Upper lobe of left lung (tissue), 6 donors: ENCODE data around the gene PRKAG2. TPM values are rescaled to one million over a fixed set of nuclear protein-coding genes. Genes with fewer than 3 reads are reported as not detected.

Experiments
- ATAC-seq, 2 donors: fragments of 200-7000 bp; cut with Tn5 transposase; one replicate each; pipeline ENCODE4 v1.9.1; 2022; ENCODE audit warnings: mild to moderate bottlenecking in 2 of 2, moderate library complexity in 2 of 2; ENCODE audit not compliant: low FRiP score in 2 of 2
- DNase-seq, 2 donors: peaks; one replicate each; pipeline ENCODE4 v3.0.0-alpha.2; 2019 to 2020
- H3K27ac ChIP-seq, 4 donors: fragments of 200-600 bp; sonication (generic); one replicate each; pipeline ENCODE4 v1.5.1; 2016 to 2019
- H3K27me3 ChIP-seq, 4 donors: fragments of 200-600 bp; sonication (generic); one replicate each; pipeline ENCODE4 v1.5.1; 2017 to 2019
- H3K36me3 ChIP-seq, 4 donors: fragments of 200-600 bp; sonication (generic); one replicate each; pipeline ENCODE4 v1.5.1; 2016 to 2019
- H3K4me1 ChIP-seq, 4 donors: fragments of 200-600 bp; sonication (generic); one replicate each; pipeline ENCODE4 v1.5.1; 2018 to 2019
- H3K4me3 ChIP-seq, 4 donors: fragments of 200-600 bp; sonication (generic); one replicate each; pipeline ENCODE4 v1.5.1; 2017 to 2019; ENCODE audit warnings: mild to moderate bottlenecking in 2 of 4, moderate library complexity in 1 of 4
- H3K9me3 ChIP-seq, 4 donors: fragments of 200-600 bp; sonication (generic); one replicate each; pipeline ENCODE4 v1.5.1; 2018 to 2019
- CTCF ChIP-seq, 6 experiments: fragments of 450-650 bp in 4 of 6; fragments of 200-600 bp in 2 of 6; sonication (generic) in 2 of 6; IDR thresholded peaks; one replicate each; pipeline ENCODE4 v1.5.1; 2016 to 2019; ENCODE audit warnings: antibody characterized with exemption in 6 of 6
- EP300 ChIP-seq, 4 donors: sonication (generic); formaldehyde crosslinking; IDR thresholded peaks; one replicate each; pipeline ENCODE4 v1.5.1; 2017; ENCODE audit warnings: antibody characterized with exemption in 4 of 4, control low read depth in 2 of 4
- POLR2A ChIP-seq, 4 donors: fragments of 450-650 bp; IDR thresholded peaks; one replicate each; pipeline ENCODE4 v1.5.1; 2016 to 2017; ENCODE audit warnings: antibody characterized with exemption in 4 of 4, mild to moderate bottlenecking in 2 of 4
- POLR2AphosphoS5 ChIP-seq, 2 donors: sonication (generic); formaldehyde crosslinking; IDR thresholded peaks; one replicate each; pipeline ENCODE4 v1.5.1; 2017; ENCODE audit warnings: antibody characterized with exemption in 2 of 2
- WGBS, 2 donors: methylation state at CpG; one replicate each; pipeline ENCODE4 v1.1.5; 2017 to 2018; 5-methylcytosine and 5-hydroxymethylcytosine counted together
- total RNA-seq, 6 donors: library from RNA; depleted of rRNA in 4 of 6; stranded (reverse); fragments of >200 nt in 4 of 6; gene quantifications; one replicate each; pipeline versions ENCODE4 v1.1.0 to v1.2.1, GENCODE V29; 2016 to 2021
- donor health status: DM: no; HTN: no; CAD: no; lungs with moderate emphysema.
- donor health status: DM: no; HTN: yes; CAD: no; lungs with severe emphysema.

PRKAG2 gene
- total RNA-seq, 6 donors from 2014 or later: 20.6 to 68.1 (median 29.6) TPM

GRCh38 chr7:151696721-151697514 lies 180.0 kb downstream of the PRKAG2 start:
- Histone ChIP-seq H3K4me3 (no peak overlapping the region), H3K36me3 (no peaks in the 10 kb centered on the region), H3K27me3 (no peaks in the 10 kb centered on the region), H3K4me1 (peaks cover 18 to 23% (median 20%) of the 10 kb centered on the region in 4 donors), H3K9me3 (no peaks in the 10 kb centered on the region), H3K27ac (no peak overlapping the region)
- no peak for DNase-seq
- ATAC-seq: no peak
- WGBS, 2 donors: 78 to 86% methylated on average over 16 to 18 of the region's 18 CpGs
- no peak for TF ChIP-seq EP300 (IDR thresholded peaks at IDR 0.05)
- TF ChIP-seq POLR2A (IDR thresholded peaks at IDR 0.05): no peak
- no peak for TF ChIP-seq POLR2AphosphoS5 (IDR thresholded peaks at IDR 0.05)
- TF ChIP-seq CTCF (IDR thresholded peaks at IDR 0.05): no peak

- WGBS, 2 donors: 89 to 92% methylated on average over 18 to 23 of the region's 24 CpGs
- H3K4me1 ChIP-seq: peaks cover 18 to 23% (median 20%) of the 10 kb centered on the region in 4 donors
- DNase-seq: no peak
- H3K4me3 ChIP-seq: no peak overlapping the region
- H3K9me3 ChIP-seq: no peaks in the 10 kb centered on the region
- no peaks in the 10 kb centered on the region for H3K27me3 ChIP-seq
- TF ChIP-seq POLR2A (IDR thresholded peaks at IDR 0.05): no peak
- TF ChIP-seq EP300 (IDR thresholded peaks at IDR 0.05): no peak
- no peak for TF ChIP-seq POLR2AphosphoS5 (IDR thresholded peaks at IDR 0.05)
- no peak for TF ChIP-seq CTCF (IDR thresholded peaks at IDR 0.05)
- no peaks in the 10 kb centered on the region for H3K36me3 ChIP-seq
- H3K27ac ChIP-seq: peak overlapping the region in 2 of 4 donors; percentile 21 to 47
- ATAC-seq: no peak
These were observed 180.9 kb downstream of the PRKAG2 start for GRCh38 chr7:151695951-151696541.

GRCh38 chr7:151694828-151695580 lies 181.9 kb downstream of the PRKAG2 start:
- no peaks in the 10 kb centered on the region for H3K36me3 ChIP-seq
- TF ChIP-seq CTCF (IDR thresholded peaks at IDR 0.05) (no peak), EP300 (IDR thresholded peaks at IDR 0.05) (peak in 2 of 4 donors; percentile 52 to 67), POLR2AphosphoS5 (IDR thresholded peaks at IDR 0.05) (peak; percentile 30 to 83)
- no peak overlapping the region for H3K4me3 ChIP-seq
- peak overlapping the region; percentile 13 to 54 (median 33) for H3K27ac ChIP-seq
- no peaks in the 10 kb centered on the region for H3K27me3 ChIP-seq
- ATAC-seq (peak in 1 of 2 donors; percentile 23), DNase-seq (peak in 1 of 2 donors; percentile 54)
- H3K4me1 ChIP-seq: peaks cover 18 to 23% (median 20%) of the 10 kb centered on the region in 4 donors
- no peaks in the 10 kb centered on the region for H3K9me3 ChIP-seq
- WGBS, 2 donors: 32 to 35% methylated on average over 7 to 15 of the region's 15 CpGs

- WGBS, 2 donors: 83 to 85% methylated on average over 5 of the region's 5 CpGs
- H3K4me1 ChIP-seq: peaks cover 18 to 23% (median 20%) of the 10 kb centered on the region in 4 donors
These were observed 182.5 kb downstream of the PRKAG2 start for GRCh38 chr7:151694441-151694827.

More at GRCh38 chr7:151694441-151694827, 182.5 kb downstream of the PRKAG2 start:
- H3K4me3 ChIP-seq: no peak overlapping the region
- no peaks in the 10 kb centered on the region for H3K36me3 ChIP-seq
- no peak for DNase-seq
- no peak for TF ChIP-seq CTCF (IDR thresholded peaks at IDR 0.05)
- TF ChIP-seq POLR2A (IDR thresholded peaks at IDR 0.05): no peak
- TF ChIP-seq POLR2AphosphoS5 (IDR thresholded peaks at IDR 0.05): no peak
- no peak for TF ChIP-seq EP300 (IDR thresholded peaks at IDR 0.05)
- H3K27ac ChIP-seq: peak overlapping the region in 2 of 4 donors; percentile 13 to 54
- H3K27me3 ChIP-seq: no peaks in the 10 kb centered on the region
- no peak for ATAC-seq
- H3K9me3 ChIP-seq: no peaks in the 10 kb centered on the region
